Measurements from ENCODE around the gene CTIF. TPM values are rescaled to one million over a fixed set of nuclear protein-coding genes. Genes with fewer than 3 reads are reported as not detected.

Gene CTIF
- total and polyA plus RNA-seq, 5 donors from 2014 or later = 0.23 to 1.8 TPM; not detected in 3

DNA sequence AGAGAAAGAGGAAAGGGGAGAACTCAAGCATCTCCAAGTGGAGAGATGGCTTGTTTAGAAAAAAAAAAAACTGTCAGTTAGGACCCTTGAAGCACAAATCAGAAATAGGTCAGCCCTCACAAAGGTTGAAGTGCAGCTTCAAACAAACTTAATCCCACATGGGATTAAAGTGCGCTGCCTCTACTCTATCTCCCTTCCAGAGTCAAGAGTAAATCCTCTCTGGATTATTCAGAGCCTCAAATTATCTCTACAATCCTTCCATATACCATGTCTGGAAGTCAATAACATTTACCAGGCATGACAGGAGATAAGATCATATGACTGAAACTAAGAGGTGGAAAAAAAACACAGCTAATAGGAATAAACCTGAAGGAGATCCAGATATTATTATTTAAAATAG, 342.1 kb downstream of the CTIF start:
- Histone ChIP-seq H3K27ac (ENCODE audit: insufficient read depth, low read length, poor library complexity, severe bottlenecking) (no peak overlapping the region), H3K36me3 (ENCODE audit: control insufficient read depth, insufficient read depth, low read length) (no peaks in the 10 kb centered on the region), H3K4me1 (ENCODE audit: control insufficient read depth, insufficient read depth, low read length, poor library complexity, severe bottlenecking) (no peaks in the 10 kb centered on the region), H3K9me3 (ENCODE audit: control insufficient read depth in 2 of 2, low read length in 2 of 2) (no peaks in the 10 kb centered on the region), H3K4me3 (ENCODE audit: low read depth, low read length) (no peak overlapping the region), H3K27me3 (ENCODE audit: control insufficient read depth, insufficient read depth, low read length) (no peaks in the 10 kb centered on the region)
- no peak overlapping the region for H3K27ac Mint-ChIP-seq
- H3K9me3 Mint-ChIP-seq = peaks cover 0 to 7% (median 0%) of the 10 kb centered on the region in 7 donors
- ATAC-seq (ENCODE audit: low read depth in 2 of 2) (no peak), DNase-seq (no peak)
- H3K4me3 Mint-ChIP-seq = no peak overlapping the region
- no peaks in the 10 kb centered on the region for H3K36me3 Mint-ChIP-seq
- no peaks in the 10 kb centered on the region for H3K27me3 Mint-ChIP-seq
- peaks cover 0 to 6% (median under 1%) of the 10 kb centered on the region in 4 donors for H3K4me1 Mint-ChIP-seq

DNA sequence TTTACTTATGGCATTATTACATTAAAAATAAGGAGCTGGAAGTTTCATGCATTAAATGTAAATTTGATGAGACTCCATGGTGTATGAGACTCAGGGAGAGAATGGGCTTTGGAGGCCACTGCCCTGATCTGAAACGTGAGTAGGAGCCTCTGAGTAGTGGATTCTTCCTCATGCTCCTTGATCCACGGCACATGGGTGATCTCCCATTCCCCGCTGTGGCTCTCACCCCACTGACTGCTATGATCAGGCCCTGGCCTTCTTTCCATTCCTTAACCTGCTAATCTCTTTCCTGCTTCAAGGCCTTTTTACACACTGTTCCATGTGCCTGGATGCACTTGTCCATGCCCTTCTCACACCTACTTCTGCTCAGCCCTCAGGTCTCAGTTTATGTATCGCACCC, 343.5 kb downstream of the CTIF start:
- ATAC-seq (ENCODE audit: low read depth in 2 of 2) (no peak), DNase-seq (no peak)
- no peak overlapping the region for H3K4me3 Mint-ChIP-seq
- no peaks in the 10 kb centered on the region for H3K36me3 ChIP-seq (ENCODE audit: control insufficient read depth, insufficient read depth, low read length)
- peak overlapping the region in 1 of 3 donors; percentile 5 for H3K27ac Mint-ChIP-seq
- H3K4me1 ChIP-seq (ENCODE audit: control insufficient read depth, insufficient read depth, low read length, poor library complexity, severe bottlenecking) = no peaks in the 10 kb centered on the region
- H3K27me3 ChIP-seq (ENCODE audit: control insufficient read depth, insufficient read depth, low read length) = no peaks in the 10 kb centered on the region
- H3K9me3 ChIP-seq (ENCODE audit: control insufficient read depth in 2 of 2, low read length in 2 of 2) = no peaks in the 10 kb centered on the region
- no peak overlapping the region for H3K4me3 ChIP-seq (ENCODE audit: low read depth, low read length)
- peaks cover 0 to 7% (median 0%) of the 10 kb centered on the region in 7 donors for H3K9me3 Mint-ChIP-seq
- H3K4me1 Mint-ChIP-seq = peaks cover 0 to 6% (median 2%) of the 10 kb centered on the region in 4 donors
- H3K36me3 Mint-ChIP-seq = no peaks in the 10 kb centered on the region
- H3K27ac ChIP-seq (ENCODE audit: insufficient read depth, low read length, poor library complexity, severe bottlenecking) = no peak overlapping the region
- H3K27me3 Mint-ChIP-seq = no peaks in the 10 kb centered on the region

DNA sequence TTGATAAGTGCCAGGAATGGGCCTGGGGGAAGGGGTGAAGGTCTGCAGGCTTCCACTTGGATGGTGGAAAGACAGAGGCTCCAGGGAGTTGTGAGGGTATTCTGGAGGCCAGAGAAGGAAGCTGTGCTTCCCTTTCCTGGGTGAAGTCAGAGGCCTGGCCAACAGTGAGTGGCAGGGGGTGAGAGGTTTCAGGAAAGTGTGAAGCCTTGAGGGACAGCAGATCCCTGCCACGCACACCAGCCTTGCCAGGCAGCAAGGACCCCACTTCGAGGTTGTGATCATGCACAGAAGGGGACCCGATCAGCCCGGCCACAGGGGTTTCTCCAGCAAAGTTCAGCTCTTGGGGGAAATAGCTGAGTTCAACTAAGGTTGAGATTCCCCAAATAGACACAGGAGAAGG, 345.5 kb downstream of the CTIF start:
- no peaks in the 10 kb centered on the region for H3K36me3 Mint-ChIP-seq
- DNase-seq (no peak), ATAC-seq (ENCODE audit: low read depth in 2 of 2) (no peak)
- Histone ChIP-seq H3K4me1 (ENCODE audit: control insufficient read depth, insufficient read depth, low read length, poor library complexity, severe bottlenecking) (no peaks in the 10 kb centered on the region), H3K4me3 (ENCODE audit: low read depth, low read length) (no peak overlapping the region), H3K27me3 (ENCODE audit: control insufficient read depth, insufficient read depth, low read length) (no peaks in the 10 kb centered on the region), H3K27ac (ENCODE audit: insufficient read depth, low read length, poor library complexity, severe bottlenecking) (no peak overlapping the region), H3K9me3 (ENCODE audit: control insufficient read depth in 2 of 2, low read length in 2 of 2) (no peaks in the 10 kb centered on the region), H3K36me3 (ENCODE audit: control insufficient read depth, insufficient read depth, low read length) (no peaks in the 10 kb centered on the region)
- H3K27ac Mint-ChIP-seq = peak overlapping the region in 1 of 3 donors; percentile 79
- H3K9me3 Mint-ChIP-seq = peaks cover 0 to 7% (median 0%) of the 10 kb centered on the region in 7 donors
- no peaks in the 10 kb centered on the region for H3K27me3 Mint-ChIP-seq
- no peak overlapping the region for H3K4me3 Mint-ChIP-seq
- H3K4me1 Mint-ChIP-seq = peaks cover 0 to 6% (median 2%) of the 10 kb centered on the region in 4 donors

DNA sequence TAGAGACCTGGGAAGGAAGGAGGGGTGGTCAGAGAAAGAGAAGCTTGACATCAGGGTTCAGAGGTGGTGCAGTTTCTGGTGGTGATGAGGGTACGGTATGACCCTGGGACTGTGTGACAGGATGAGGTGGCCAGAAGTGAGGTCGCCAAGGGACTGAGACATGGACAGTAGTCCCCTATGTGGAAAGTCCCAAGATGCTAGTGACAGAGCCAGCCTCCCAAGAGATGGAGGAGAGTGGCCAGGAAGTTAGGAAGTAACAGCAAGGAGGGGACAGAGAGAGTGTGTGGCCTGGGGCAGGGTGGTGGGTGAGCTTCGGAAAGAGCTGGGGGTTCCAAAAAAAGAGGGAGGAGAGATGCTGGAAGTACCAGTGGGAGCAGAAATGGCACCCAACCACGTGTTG, 345.9 kb downstream of the CTIF start:
- no peak for ATAC-seq (ENCODE audit: low read depth in 2 of 2)
- peaks cover 0 to 7% (median 0%) of the 10 kb centered on the region in 7 donors for H3K9me3 Mint-ChIP-seq
- peaks cover 0 to 6% (median 2%) of the 10 kb centered on the region in 4 donors for H3K4me1 Mint-ChIP-seq
- H3K4me1 ChIP-seq (ENCODE audit: control insufficient read depth, insufficient read depth, low read length, poor library complexity, severe bottlenecking) = no peaks in the 10 kb centered on the region
- no peaks in the 10 kb centered on the region for H3K9me3 ChIP-seq (ENCODE audit: control insufficient read depth in 2 of 2, low read length in 2 of 2)
- no peaks in the 10 kb centered on the region for H3K36me3 ChIP-seq (ENCODE audit: control insufficient read depth, insufficient read depth, low read length)
- H3K4me3 ChIP-seq (ENCODE audit: low read depth, low read length) = no peak overlapping the region
- H3K27me3 Mint-ChIP-seq = no peaks in the 10 kb centered on the region
- no peaks in the 10 kb centered on the region for H3K36me3 Mint-ChIP-seq
- no peak overlapping the region for H3K4me3 Mint-ChIP-seq
- peak overlapping the region in 1 of 3 donors; percentile 79 for H3K27ac Mint-ChIP-seq
- H3K27me3 ChIP-seq (ENCODE audit: control insufficient read depth, insufficient read depth, low read length) = no peaks in the 10 kb centered on the region
- no peak overlapping the region for H3K27ac ChIP-seq (ENCODE audit: insufficient read depth, low read length, poor library complexity, severe bottlenecking)
- no peak for DNase-seq

DNA sequence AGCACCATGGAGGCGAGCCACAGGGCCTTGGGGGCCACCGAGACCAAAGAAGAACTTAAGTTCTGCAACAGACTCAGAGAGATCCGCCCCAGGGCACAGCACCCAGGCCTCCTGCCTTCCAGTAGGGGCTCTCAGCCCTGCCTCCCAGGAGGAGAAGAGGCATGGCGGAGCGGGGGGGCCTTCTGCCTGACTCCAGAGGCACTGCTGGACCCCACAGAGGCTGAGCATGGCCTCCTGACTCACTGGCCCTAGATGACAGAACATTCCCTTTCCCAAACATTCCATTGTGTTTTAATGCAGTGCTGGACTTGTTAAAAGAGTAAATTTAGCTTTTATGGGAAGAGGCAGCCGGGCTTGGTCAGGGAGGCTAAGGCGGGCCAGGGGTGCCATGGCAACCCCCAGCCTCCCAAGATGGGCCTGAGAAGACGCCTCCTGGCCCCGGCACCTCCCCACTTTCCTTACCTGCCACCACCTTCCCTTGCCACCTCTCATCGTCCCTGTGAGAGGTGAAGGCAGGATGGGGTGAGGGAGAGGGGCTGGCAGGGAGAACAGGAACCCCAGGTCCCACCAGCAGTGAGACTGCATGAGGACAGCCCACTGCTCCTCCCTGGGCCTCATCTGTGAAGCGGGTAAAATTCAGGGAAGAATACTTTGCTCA, 346.6 kb downstream of the CTIF start:
- Mint-ChIP-seq H3K27ac (peak overlapping the region in 1 of 3 donors; percentile 65), H3K36me3 (no peaks in the 10 kb centered on the region), H3K4me1 (peaks cover 0 to 5% (median under 1%) of the 10 kb centered on the region in 4 donors), H3K4me3 (no peak overlapping the region), H3K9me3 (peaks cover 0 to 4% (median 0%) of the 10 kb centered on the region in 7 donors), H3K27me3 (no peaks in the 10 kb centered on the region)
- Histone ChIP-seq H3K9me3 (ENCODE audit: control insufficient read depth in 2 of 2, low read length in 2 of 2) (no peaks in the 10 kb centered on the region), H3K4me1 (ENCODE audit: control insufficient read depth, insufficient read depth, low read length, poor library complexity, severe bottlenecking) (no peaks in the 10 kb centered on the region), H3K36me3 (ENCODE audit: control insufficient read depth, insufficient read depth, low read length) (no peaks in the 10 kb centered on the region), H3K27ac (ENCODE audit: insufficient read depth, low read length, poor library complexity, severe bottlenecking) (no peak overlapping the region), H3K4me3 (ENCODE audit: low read depth, low read length) (no peak overlapping the region), H3K27me3 (ENCODE audit: control insufficient read depth, insufficient read depth, low read length) (no peaks in the 10 kb centered on the region)
- no peak for ATAC-seq (ENCODE audit: low read depth in 2 of 2)
- DNase-seq = no peak

DNA sequence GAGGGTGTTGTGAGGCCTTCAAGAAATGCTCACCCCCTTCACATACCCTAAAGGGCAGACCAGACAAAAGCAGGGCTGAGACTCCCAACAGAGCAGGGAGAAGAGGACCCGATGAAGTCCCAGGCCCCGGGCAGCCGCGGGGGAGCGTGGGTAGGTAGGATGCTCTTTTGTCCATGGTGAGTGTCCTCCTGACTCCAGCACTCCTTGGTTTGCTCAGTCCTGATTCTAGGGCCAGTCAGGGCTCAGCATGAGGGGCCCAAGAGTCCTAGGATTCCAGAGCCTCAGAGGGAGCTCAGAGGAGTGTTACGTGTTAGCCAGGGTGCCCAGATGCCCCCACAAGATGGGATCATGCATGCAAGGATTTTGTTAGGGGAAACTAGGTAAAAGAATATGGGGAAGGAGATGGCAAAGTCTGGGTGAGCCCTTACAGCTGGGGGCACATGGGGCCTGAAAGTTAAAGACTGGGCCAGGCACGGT, 347.1 kb downstream of the CTIF start:
- H3K9me3 Mint-ChIP-seq = peaks cover 0 to 2% (median 0%) of the 10 kb centered on the region in 7 donors
- no peaks in the 10 kb centered on the region for H3K36me3 ChIP-seq (ENCODE audit: control insufficient read depth, insufficient read depth, low read length)
- H3K4me3 ChIP-seq (ENCODE audit: low read depth, low read length) = no peak overlapping the region
- H3K27ac ChIP-seq (ENCODE audit: insufficient read depth, low read length, poor library complexity, severe bottlenecking) = no peak overlapping the region
- H3K27me3 Mint-ChIP-seq = no peaks in the 10 kb centered on the region
- peaks cover 0 to 5% (median 0%) of the 10 kb centered on the region in 4 donors for H3K4me1 Mint-ChIP-seq
- peak overlapping the region in 1 of 3 donors; percentile 65 for H3K27ac Mint-ChIP-seq
- no peaks in the 10 kb centered on the region for H3K4me1 ChIP-seq (ENCODE audit: control insufficient read depth, insufficient read depth, low read length, poor library complexity, severe bottlenecking)
- no peak overlapping the region for H3K4me3 Mint-ChIP-seq
- no peaks in the 10 kb centered on the region for H3K27me3 ChIP-seq (ENCODE audit: control insufficient read depth, insufficient read depth, low read length)
- no peaks in the 10 kb centered on the region for H3K36me3 Mint-ChIP-seq
- ATAC-seq (ENCODE audit: low read depth in 2 of 2) (no peak), DNase-seq (no peak)
- H3K9me3 ChIP-seq (ENCODE audit: control insufficient read depth in 2 of 2, low read length in 2 of 2) = no peaks in the 10 kb centered on the region

DNA sequence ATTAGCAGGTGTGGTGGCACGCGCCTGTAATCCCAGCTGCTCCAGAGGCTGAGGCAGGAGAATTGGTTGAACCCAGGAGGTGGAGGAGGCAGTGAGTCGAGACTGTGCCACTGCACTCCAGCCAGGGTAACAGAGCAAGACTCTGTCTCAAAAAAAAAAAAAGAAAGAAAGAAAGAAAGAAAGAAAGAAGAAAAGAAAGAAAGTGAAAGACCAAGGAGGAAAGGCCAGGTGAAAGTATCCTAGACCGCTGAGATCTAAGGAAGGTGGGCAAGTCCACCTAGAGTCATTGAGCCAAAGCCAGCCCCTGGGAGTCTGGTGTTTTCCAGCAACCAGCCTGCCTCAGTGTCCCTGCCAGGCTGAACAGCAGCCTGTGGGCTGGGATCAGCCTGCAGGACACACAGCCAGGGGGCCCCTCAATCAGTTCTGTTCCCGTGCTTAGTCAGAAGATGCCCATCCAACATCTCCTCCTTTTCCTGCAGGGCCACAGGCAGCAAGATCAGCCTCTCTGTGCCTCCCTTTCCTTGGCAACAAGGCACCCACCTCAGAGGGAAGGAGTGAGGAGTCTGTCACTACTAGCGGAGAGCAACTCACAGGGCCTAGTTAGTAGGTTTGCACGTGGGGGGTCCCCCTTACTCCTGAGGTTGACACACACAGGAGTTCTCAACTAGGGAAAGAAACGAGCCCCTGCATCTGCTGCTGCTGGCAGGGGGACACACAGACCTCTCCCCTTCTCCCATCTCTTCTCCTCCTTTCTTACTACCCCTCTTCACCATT, 347.9 kb downstream of the CTIF start:
- Mint-ChIP-seq H3K36me3 (no peaks in the 10 kb centered on the region), H3K27ac (no peak overlapping the region), H3K4me1 (peaks cover 0 to 5% (median 0%) of the 10 kb centered on the region in 4 donors), H3K27me3 (no peaks in the 10 kb centered on the region), H3K9me3 (no peaks in the 10 kb centered on the region), H3K4me3 (no peak overlapping the region)
- no peak for DNase-seq
- no peak overlapping the region for H3K4me3 ChIP-seq (ENCODE audit: low read depth, low read length)
- H3K36me3 ChIP-seq (ENCODE audit: control insufficient read depth, insufficient read depth, low read length) = no peaks in the 10 kb centered on the region
- no peaks in the 10 kb centered on the region for H3K4me1 ChIP-seq (ENCODE audit: control insufficient read depth, insufficient read depth, low read length, poor library complexity, severe bottlenecking)
- H3K9me3 ChIP-seq (ENCODE audit: control insufficient read depth in 2 of 2, low read length in 2 of 2) = no peaks in the 10 kb centered on the region
- H3K27me3 ChIP-seq (ENCODE audit: control insufficient read depth, insufficient read depth, low read length) = no peaks in the 10 kb centered on the region
- no peak overlapping the region for H3K27ac ChIP-seq (ENCODE audit: insufficient read depth, low read length, poor library complexity, severe bottlenecking)
- no peak for ATAC-seq (ENCODE audit: low read depth in 2 of 2)
